ENCODE measurements around the gene CLEC12A. TPM values are rescaled to one million over a fixed set of nuclear protein-coding genes. Genes with fewer than 3 reads are reported as not detected.

Gene CLEC12A
- total RNA-seq, 2 donors from 2014 or later, result 0.59 to 0.72 TPM

GRCh38 chr12:10033783-10034545 is 62.8 kb downstream of the CLEC12A start:
- no peak for DNase-seq
- H3K4me1 ChIP-seq, result no peaks in the 10 kb centered on the region
- intact Hi-C loops (cut with DNase I), result loop anchor here (2.0 kb wide), 1 partner anchor 103 kb away; no protein-coding TSS in a partner anchor
- no peak overlapping the region for H3K27ac ChIP-seq
- H3K36me3 ChIP-seq, result no peaks in the 10 kb centered on the region
- no peaks in the 10 kb centered on the region for H3K9me3 ChIP-seq
- no peak overlapping the region for H3K9ac ChIP-seq (ENCODE audit: low read depth in 2 of 2, low read length in 2 of 2)
- TF ChIP-seq CTCF (IDR thresholded peaks at IDR 0.05), result peak; percentile 25
- no peak overlapping the region for H3K4me3 ChIP-seq
- H3K27me3 ChIP-seq, result no peaks in the 10 kb centered on the region

Other genes starting within 250 kb of the CLEC12A start
- gene CLECL1, start 238.3 kb upstream of the CLEC12A start, total RNA-seq, result under 1 TPM in 1 of 2 donors, not detected in 1; 0.40 TPM
- 1 to 10 TPM; 1.4 to 3.2 TPM for gene CD69, start 210.5 kb upstream of the CLEC12A start, total RNA-seq
- gene KLRF1, start 143.9 kb upstream of the CLEC12A start, total RNA-seq, result under 1 TPM; 0.40 to 0.61 TPM
- gene CLEC2B, start 102.1 kb upstream of the CLEC12A start, total RNA-seq, result 1 to 10 TPM; 1.7 to 6.7 TPM
- not detected for gene KLRF2, start 89.9 kb upstream of the CLEC12A start, total RNA-seq
- not detected for gene CLEC2A, start 39.0 kb upstream of the CLEC12A start, total RNA-seq
- gene CLEC1B, start 27.7 kb downstream of the CLEC12A start, total RNA-seq, result not detected
- gene CLEC12B, start 39.2 kb downstream of the CLEC12A start, total RNA-seq, result not detected
- gene CLEC9A, start 59.3 kb downstream of the CLEC12A start, total RNA-seq, result under 1 TPM in 1 of 2 donors, not detected in 1; 0.47 TPM
- gene CLEC1A, start 127.6 kb downstream of the CLEC12A start, total RNA-seq, result 1 to 10 TPM; 1.7 to 1.8 TPM
- 1 to 10 TPM; 1.1 to 6.8 TPM for gene CLEC7A, start 158.8 kb downstream of the CLEC12A start, total RNA-seq
- gene OLR1, start 200.7 kb downstream of the CLEC12A start, total RNA-seq, result under 1 TPM; 0.20 to 0.77 TPM
- gene TMEM52B, start 207.6 kb downstream of the CLEC12A start, total RNA-seq, result not detected
- gene GABARAPL1, start 241.5 kb downstream of the CLEC12A start, total RNA-seq, result 10 to 100 TPM; 12.8 to 42.8 TPM

All from colonic mucosa (tissue), 4 donors.